Measurements from ENCODE around the gene EMP3. TPM values are rescaled to one million over a fixed set of nuclear protein-coding genes. Genes with fewer than 3 reads are reported as not detected.
"Not testable (repeated sequence)": the region's sequence is repeated elsewhere in the genome, so short reads cannot be mapped to it uniquely, and the experiment has no call there.

The EMP3 gene
- polyA plus RNA-seq, 3 donors: 802 to 1,036 (median 996) TPM

GRCh38 chr19:48315712-48316111 is 9.6 kb upstream of the EMP3 start:
- Mint-ChIP-seq H3K27ac (no peak overlapping the region), H3K27me3 (ENCODE audit: low read depth in 3 of 3) (peaks cover 0 to 5% (median 0%) of the 10 kb centered on the region in 3 donors)

GRCh38 chr19:48317708-48317960 is 7.7 kb upstream of the EMP3 start:
- intact Hi-C loops (cut with micrococcal nuclease): loop anchor here in 1 of 2 donors (5.0 kb wide), 1 partner anchor 35 kb away; no protein-coding TSS in a partner anchor
- H3K9me3 Mint-ChIP-seq; H3K9ac ChIP-seq (ENCODE audit: insufficient read depth, low read length, poor library complexity, severe bottlenecking); H3K27ac ChIP-seq (ENCODE audit: low read depth in 1 of 2, low read length in 2 of 2); H4K20me1 ChIP-seq (ENCODE audit: insufficient read depth, low read length); H3K27ac Mint-ChIP-seq; H2AFZ ChIP-seq (ENCODE audit: insufficient read depth, low read depth, low read length, poor library complexity, severe bottlenecking); H3K4me3 ChIP-seq (replicated peaks in 1 of 3; ENCODE audit: low read depth in 2 of 3, low read length in 3 of 3); H3K79me2 ChIP-seq (ENCODE audit: insufficient read depth, low read length); H3K36me3 Mint-ChIP-seq; DNase-seq; H3K4me2 ChIP-seq (replicated peaks; ENCODE audit: extremely low read depth, low read length, poor library complexity, severe bottlenecking); H3K27me3 Mint-ChIP-seq (ENCODE audit: low read depth in 3 of 3); H3K9me3 ChIP-seq (replicated peaks in 1 of 2; ENCODE audit: control insufficient read depth in 1 of 2, insufficient read depth in 1 of 2, low read length in 2 of 2); H3K27me3 ChIP-seq (ENCODE audit: control insufficient read depth in 2 of 2, insufficient read depth in 2 of 2, low read length in 2 of 2); H3K36me3 ChIP-seq (replicated peaks in 1 of 2; ENCODE audit: control insufficient read depth in 1 of 2, insufficient read depth in 2 of 2, low read length in 2 of 2); H3K4me3 Mint-ChIP-seq: not testable (repeated sequence)
- peaks cover 21% of the 10 kb centered on the region for H3K4me1 Mint-ChIP-seq
- peaks cover 19 to 26% of the 10 kb centered on the region in 2 donors for H3K4me1 ChIP-seq (ENCODE audit: control insufficient read depth in 1 of 2, insufficient read depth in 2 of 2, low read length in 2 of 2)
- WGBS (ENCODE audit: insufficient coverage): 94% methylated on average over 6 of the region's 9 CpGs

More at GRCh38 chr19:48315712-48316111, 9.6 kb upstream of the EMP3 start:
- no peaks in the 10 kb centered on the region for H3K36me3 ChIP-seq (replicated peaks in 1 of 2; ENCODE audit: control insufficient read depth in 1 of 2, insufficient read depth in 2 of 2, low read length in 2 of 2)
- H2AFZ ChIP-seq (ENCODE audit: insufficient read depth, low read depth, low read length, poor library complexity, severe bottlenecking): no peak overlapping the region
- no peaks in the 10 kb centered on the region for H3K79me2 ChIP-seq (ENCODE audit: insufficient read depth, low read length)
- H3K27me3 ChIP-seq (ENCODE audit: control insufficient read depth in 2 of 2, insufficient read depth in 2 of 2, low read length in 2 of 2): no peaks in the 10 kb centered on the region
- H3K4me2 ChIP-seq (replicated peaks; ENCODE audit: extremely low read depth, low read length, poor library complexity, severe bottlenecking): no peak overlapping the region
- H3K4me1 Mint-ChIP-seq: peaks cover 10% of the 10 kb centered on the region
- H3K4me1 ChIP-seq (ENCODE audit: control insufficient read depth in 1 of 2, insufficient read depth in 2 of 2, low read length in 2 of 2): peaks cover 9% of the 10 kb centered on the region in 2 donors
- no CpG with 5 or more reads among the region's 7 CpGs for WGBS (ENCODE audit: insufficient coverage)
- no peaks in the 10 kb centered on the region for H3K36me3 Mint-ChIP-seq
- H3K9me3 ChIP-seq (replicated peaks in 1 of 2; ENCODE audit: control insufficient read depth in 1 of 2, insufficient read depth in 1 of 2, low read length in 2 of 2): no peaks in the 10 kb centered on the region
- no peaks in the 10 kb centered on the region for H4K20me1 ChIP-seq (ENCODE audit: insufficient read depth, low read length)
- no peak overlapping the region for H3K4me3 Mint-ChIP-seq
- TF ChIP-seq CTCF (IDR thresholded peaks at IDR 0.05): no peak
- no peak overlapping the region for H3K27ac ChIP-seq (ENCODE audit: low read depth in 1 of 2, low read length in 2 of 2)
- intact Hi-C loops (cut with micrococcal nuclease): loop anchor here in 1 of 2 donors (5.0 kb wide), 1 partner anchor 37 kb away; no protein-coding TSS in a partner anchor
- H3K4me3 ChIP-seq (replicated peaks in 1 of 3; ENCODE audit: low read depth in 2 of 3, low read length in 3 of 3): no peak overlapping the region
- H3K9me3 Mint-ChIP-seq: no peaks in the 10 kb centered on the region
- no peak overlapping the region for H3K9ac ChIP-seq (ENCODE audit: insufficient read depth, low read length, poor library complexity, severe bottlenecking)
- no peak for DNase-seq
